Activated naive CD4-positive, alpha-beta T cell treated with anti-CD3 and anti-CD28 coated beads, Interleukin-2, amount 50 U/mL, for 24 hours (primary cell): Measurements from ENCODE around the gene PLLP.

Source experiments
- H3K27ac Mint-ChIP-seq: one replicate; pipeline ENCODE4 v1.8.0; 2021; ENCODE audit warnings: mild to moderate bottlenecking, mixed read lengths
- H3K27me3 Mint-ChIP-seq: one replicate; pipeline ENCODE4 v1.8.0; 2021; ENCODE audit warnings: mixed read lengths
- H3K36me3 Mint-ChIP-seq: one replicate; pipeline ENCODE4 v1.8.0; 2021; ENCODE audit warnings: mixed read lengths
- H3K4me1 Mint-ChIP-seq: one replicate; pipeline ENCODE4 v1.8.0; 2021; ENCODE audit warnings: mixed read lengths
- H3K4me3 Mint-ChIP-seq: one replicate; pipeline ENCODE4 v1.8.0; 2021; ENCODE audit warnings: mild to moderate bottlenecking, mixed read lengths
- H3K9me3 Mint-ChIP-seq: one replicate; pipeline ENCODE4 v1.8.0; 2021; ENCODE audit warnings: mixed read lengths

The PLLP gene

DNA sequence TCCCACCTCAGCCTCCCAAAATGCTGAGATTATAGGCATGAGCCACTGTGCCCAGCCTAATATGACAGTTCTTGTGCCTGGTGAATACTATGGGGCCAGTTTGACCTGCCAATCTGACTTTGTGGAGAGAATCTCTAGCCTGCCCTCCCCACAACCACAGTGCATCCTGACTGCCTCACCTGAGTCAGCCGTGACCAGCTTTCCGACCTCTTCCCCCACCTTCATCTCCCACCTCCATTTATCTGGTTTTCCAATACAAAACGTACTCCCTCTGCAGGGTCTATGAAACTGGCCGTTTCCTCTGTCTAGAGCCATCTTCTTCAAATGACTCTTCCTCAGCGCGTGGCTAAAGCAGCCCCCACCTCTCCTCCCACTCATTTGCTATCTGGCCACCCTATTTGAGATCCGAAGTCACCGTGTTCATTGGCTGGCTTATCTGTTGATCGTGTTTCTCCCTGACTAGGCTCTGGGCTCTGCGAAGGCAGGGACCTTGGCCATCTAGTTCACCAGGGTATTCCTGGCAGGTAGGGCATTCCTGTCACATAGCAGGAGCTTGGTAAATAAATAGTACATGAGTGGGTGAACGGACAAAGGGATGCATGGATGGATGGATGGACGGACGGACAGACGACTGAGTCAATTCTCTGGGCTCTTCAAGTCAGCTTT is 22.3 kb upstream of the PLLP start:
- H3K27me3 Mint-ChIP-seq: peaks cover 1% of the 10 kb centered on the region
- H3K4me1 Mint-ChIP-seq: peaks cover 3% of the 10 kb centered on the region
- no peak overlapping the region for H3K4me3 Mint-ChIP-seq
- no peaks in the 10 kb centered on the region for H3K9me3 Mint-ChIP-seq
- peak overlapping the region; percentile 31 for H3K27ac Mint-ChIP-seq
- H3K36me3 Mint-ChIP-seq: no peaks in the 10 kb centered on the region

- Mint-ChIP-seq H3K27ac (no peak overlapping the region), H3K9me3 (no peaks in the 10 kb centered on the region), H3K4me3 (no peak overlapping the region), H3K27me3 (peaks cover 1% of the 10 kb centered on the region), H3K36me3 (no peaks in the 10 kb centered on the region), H3K4me1 (peaks cover 3% of the 10 kb centered on the region)
Measured at GRCh38 chr16:57305159-57305811, 20.8 kb upstream of the PLLP start.

DNA sequence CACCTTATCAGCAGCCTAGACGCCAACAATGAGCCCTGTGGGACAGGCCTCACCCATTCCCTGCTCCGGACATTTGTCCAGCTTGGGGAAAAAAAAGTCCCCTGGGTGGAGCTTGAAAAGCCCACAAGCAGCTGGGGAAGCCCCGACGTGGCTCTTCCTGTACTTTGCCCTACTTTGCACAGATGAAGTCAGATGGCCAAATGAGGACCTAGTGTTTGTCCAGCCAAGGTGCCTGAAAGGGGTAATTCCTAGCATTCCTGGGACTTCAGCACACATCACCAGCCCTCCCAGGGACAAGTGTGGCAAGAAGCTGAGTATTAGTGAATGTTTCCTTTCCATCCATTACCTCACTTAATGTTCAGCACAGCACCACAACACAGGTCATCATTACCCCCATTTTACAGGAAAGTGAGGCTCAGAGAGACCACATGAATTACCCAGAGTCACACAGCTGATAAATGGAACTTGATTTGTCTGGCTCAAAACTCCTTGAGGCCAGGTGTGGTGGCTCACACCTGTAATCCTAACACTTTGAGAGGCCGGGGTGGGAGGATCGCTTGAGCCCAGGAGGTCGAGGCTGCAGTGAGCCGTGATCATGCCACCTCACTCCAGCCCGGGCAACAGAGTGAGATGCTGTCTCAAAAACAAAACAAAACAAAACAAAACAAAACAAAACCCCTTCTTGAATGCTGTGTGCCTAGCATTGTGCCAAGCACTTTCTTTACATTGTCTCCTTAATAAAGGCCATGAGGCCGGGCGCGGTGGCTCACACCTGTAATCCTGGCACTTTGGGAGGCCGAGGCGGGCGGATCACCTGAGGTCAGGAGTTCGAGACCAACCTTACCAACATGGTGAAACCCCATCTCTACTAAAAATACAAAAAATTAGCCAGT is 19.9 kb upstream of the PLLP start:
- Mint-ChIP-seq H3K9me3 (no peaks in the 10 kb centered on the region), H3K27ac (no peak overlapping the region), H3K27me3 (peaks cover 1% of the 10 kb centered on the region), H3K36me3 (no peaks in the 10 kb centered on the region), H3K4me1 (peaks cover 3% of the 10 kb centered on the region), H3K4me3 (no peak overlapping the region)

- Mint-ChIP-seq H3K27ac (no peak overlapping the region), H3K9me3 (no peaks in the 10 kb centered on the region), H3K4me3 (no peak overlapping the region), H3K4me1 (peaks cover 3% of the 10 kb centered on the region), H3K36me3 (no peaks in the 10 kb centered on the region), H3K27me3 (peaks cover 1% of the 10 kb centered on the region)
Measured at GRCh38 chr16:57303910-57304168, 19.4 kb upstream of the PLLP start.

DNA sequence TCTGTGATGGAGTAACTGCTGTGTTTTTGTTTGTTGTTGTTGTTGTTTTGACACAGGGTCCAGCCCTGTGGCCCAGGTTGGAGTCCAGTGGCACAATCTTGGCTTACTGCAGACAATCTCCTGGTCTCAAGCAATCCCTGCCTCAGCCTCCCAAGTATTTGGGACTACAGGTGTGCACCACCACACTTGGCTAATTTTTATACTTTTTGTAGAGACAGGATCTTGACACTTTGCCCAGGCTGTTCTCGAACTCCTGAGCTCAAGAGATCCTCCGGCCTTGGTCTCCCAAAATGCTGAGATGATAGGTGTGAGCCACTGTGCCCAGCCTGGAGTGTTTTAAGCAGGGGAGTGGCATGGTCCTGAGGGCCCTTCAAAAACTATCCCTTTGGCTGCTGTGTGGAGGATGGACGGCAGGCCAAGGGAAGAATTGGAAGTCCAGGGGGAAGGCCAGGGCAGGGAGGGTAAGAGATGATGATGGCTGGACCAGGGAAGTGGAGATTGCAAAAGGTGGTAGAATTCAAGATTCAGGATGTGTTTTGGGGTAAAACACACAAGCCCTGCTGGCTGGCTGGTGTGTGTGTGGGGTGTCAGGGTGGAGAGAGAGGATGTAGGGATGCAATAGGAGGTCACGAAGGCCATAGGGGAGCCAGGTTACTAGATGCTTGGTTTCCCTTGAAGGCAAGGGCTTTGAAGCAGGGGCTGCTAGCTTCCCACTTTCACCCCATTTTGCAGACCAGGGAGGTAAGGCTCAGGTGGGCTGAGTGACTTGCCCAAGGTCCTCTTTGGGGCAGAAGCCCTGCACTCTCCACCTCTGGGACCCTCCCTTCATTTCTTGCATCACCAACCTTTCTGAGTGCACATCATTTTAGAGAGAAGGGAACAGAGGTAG is 18.8 kb upstream of the PLLP start:
- Mint-ChIP-seq H3K36me3 (no peaks in the 10 kb centered on the region), H3K9me3 (no peaks in the 10 kb centered on the region), H3K27me3 (peaks cover 1% of the 10 kb centered on the region), H3K4me1 (peaks cover 4% of the 10 kb centered on the region), H3K27ac (no peak overlapping the region), H3K4me3 (no peak overlapping the region)

DNA sequence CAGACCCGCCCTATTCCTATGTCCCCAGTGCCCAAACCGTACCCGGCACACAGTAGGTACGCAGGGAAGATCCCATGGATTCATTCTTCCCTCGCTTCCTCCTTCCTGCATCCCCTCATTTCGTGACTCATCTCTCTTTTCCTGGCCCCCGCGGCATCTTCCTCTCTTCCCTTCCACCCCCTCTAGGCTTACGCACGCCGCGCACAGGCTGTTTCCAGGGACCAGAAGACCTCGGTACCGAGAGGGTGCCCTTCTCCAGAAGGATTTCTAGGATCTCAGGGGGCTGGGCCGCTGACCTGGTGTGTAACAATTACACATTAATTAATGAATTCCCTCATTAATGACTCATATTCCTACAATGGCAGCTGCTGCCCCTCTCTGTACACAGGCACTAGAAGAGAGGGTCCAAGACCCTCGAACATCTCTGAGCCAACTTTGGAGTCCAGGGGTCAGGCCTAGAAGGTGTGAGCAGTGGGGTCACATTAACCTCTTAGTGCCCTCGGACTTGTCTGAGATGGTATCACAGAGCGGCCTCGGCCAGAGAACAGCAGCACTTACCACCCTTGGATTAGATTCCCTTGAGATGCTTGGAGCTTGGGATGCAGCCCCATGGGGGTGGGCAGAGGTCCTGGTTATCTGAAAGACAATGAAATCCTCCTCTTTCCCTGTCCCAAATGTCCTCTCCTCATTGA is 16.8 kb upstream of the PLLP start:
- no peak overlapping the region for H3K27ac Mint-ChIP-seq
- H3K9me3 Mint-ChIP-seq: no peaks in the 10 kb centered on the region
- H3K27me3 Mint-ChIP-seq: no peaks in the 10 kb centered on the region
- no peaks in the 10 kb centered on the region for H3K36me3 Mint-ChIP-seq
- H3K4me1 Mint-ChIP-seq: peaks cover 11% of the 10 kb centered on the region
- no peak overlapping the region for H3K4me3 Mint-ChIP-seq

DNA sequence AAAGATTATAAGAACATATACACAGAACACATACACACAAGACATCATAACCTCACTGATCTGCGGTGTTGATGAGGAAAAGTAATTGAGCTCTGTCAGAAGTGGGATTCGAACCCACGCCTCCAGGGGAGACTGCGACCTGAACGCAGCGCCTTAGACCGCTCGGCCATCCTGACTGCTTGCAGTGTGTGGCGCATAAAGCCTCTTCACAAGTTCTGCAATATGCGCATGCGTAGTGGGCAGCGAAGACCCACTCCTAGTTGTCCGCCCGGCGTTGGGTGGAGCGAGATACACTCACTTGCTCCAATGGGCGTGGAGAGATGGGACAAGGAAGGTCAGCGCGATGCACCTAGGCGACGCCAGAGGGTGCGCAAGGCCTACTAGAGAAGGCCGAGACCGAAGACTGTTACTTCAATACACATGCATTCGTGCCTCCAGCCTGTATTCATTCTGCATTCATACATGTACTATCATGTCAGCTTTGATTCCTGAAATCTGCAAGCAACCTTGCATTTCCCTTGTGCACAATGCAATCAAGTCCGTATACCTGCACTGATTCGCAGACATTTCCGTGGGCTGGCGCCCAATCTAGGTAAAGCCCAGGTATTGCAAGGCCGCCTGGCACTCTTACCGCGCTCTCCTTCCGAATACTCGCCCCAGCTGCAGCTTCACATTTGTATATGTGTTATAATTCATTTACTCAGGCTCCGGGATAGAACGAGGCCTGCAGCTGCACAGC is 16.1 kb upstream of the PLLP start:
- H3K27ac Mint-ChIP-seq: no peak overlapping the region
- no peak overlapping the region for H3K4me3 Mint-ChIP-seq
- peaks cover 11% of the 10 kb centered on the region for H3K4me1 Mint-ChIP-seq
- no peaks in the 10 kb centered on the region for H3K27me3 Mint-ChIP-seq
- no peaks in the 10 kb centered on the region for H3K36me3 Mint-ChIP-seq
- no peaks in the 10 kb centered on the region for H3K9me3 Mint-ChIP-seq

- no peaks in the 10 kb centered on the region for H3K27me3 Mint-ChIP-seq
- no peak overlapping the region for H3K4me3 Mint-ChIP-seq
- H3K4me1 Mint-ChIP-seq: peaks cover 11% of the 10 kb centered on the region
- H3K9me3 Mint-ChIP-seq: no peaks in the 10 kb centered on the region
- H3K27ac Mint-ChIP-seq: no peak overlapping the region
- no peaks in the 10 kb centered on the region for H3K36me3 Mint-ChIP-seq
Measured at GRCh38 chr16:57299719-57300386, 15.4 kb upstream of the PLLP start.

DNA sequence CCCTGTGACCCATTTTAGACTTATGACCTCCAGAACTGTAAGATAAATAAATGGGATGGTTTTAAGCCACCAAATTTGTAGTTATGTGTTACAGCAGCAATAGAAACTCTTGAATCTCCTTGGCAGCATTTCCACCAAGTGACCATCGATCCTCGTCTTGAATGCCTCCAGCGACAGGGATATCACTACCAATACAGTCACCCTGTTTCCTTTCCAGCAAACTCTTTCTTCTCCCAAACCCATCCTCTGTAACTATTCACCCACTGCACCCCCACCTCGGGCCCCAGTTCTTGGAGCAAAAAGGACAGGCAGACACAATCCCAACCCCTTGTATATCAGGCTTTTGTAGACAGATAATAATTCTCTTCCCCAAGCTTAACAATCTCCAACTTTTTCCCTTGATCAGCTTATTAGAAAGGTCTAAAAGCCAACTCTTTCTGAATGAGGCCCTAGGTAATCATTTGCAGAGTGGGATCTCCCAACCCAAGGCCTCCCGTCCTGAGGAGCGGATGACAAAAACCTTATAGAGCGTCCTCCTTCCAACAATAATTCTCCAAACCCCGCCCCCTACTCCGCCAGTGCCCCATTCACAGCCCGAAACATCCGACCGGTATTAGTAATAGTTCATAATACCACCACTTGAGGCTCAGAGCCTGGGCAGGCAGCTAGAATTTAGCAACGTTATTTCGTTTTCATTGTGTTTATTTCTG is 14.7 kb upstream of the PLLP start:
- H3K27ac Mint-ChIP-seq: no peak overlapping the region
- no peaks in the 10 kb centered on the region for H3K9me3 Mint-ChIP-seq
- no peak overlapping the region for H3K4me3 Mint-ChIP-seq
- no peaks in the 10 kb centered on the region for H3K36me3 Mint-ChIP-seq
- peaks cover 9% of the 10 kb centered on the region for H3K4me1 Mint-ChIP-seq
- H3K27me3 Mint-ChIP-seq: no peaks in the 10 kb centered on the region

DNA sequence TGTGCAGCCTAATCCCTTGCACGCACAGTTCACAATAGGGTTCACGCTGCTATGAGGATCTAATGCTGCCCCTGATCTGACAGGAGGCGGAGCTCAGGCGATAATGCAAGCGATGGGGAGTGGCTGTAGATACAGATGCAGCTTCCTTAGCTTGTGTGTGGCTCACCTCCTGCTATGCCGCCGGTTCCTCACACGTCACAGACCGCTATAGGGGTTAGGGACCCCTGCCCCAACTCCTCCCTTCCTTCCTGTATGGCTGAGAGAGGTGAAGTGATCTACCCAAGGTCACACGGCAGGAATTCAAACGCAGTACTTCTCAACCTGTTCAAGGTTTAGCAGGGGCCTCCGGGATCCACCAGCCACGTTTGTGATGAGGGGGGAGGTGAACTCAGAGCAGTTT is 13.4 kb upstream of the PLLP start:
- Mint-ChIP-seq H3K4me3 (peak overlapping the region; percentile 57), H3K36me3 (no peaks in the 10 kb centered on the region), H3K4me1 (peaks cover 8% of the 10 kb centered on the region), H3K27me3 (no peaks in the 10 kb centered on the region), H3K27ac (peak overlapping the region; percentile 88), H3K9me3 (no peaks in the 10 kb centered on the region)

- Mint-ChIP-seq H3K27me3 (no peaks in the 10 kb centered on the region), H3K4me3 (no peak overlapping the region), H3K9me3 (no peaks in the 10 kb centered on the region), H3K36me3 (no peaks in the 10 kb centered on the region), H3K27ac (peak overlapping the region; percentile 30), H3K4me1 (peaks cover 12% of the 10 kb centered on the region)
Measured at GRCh38 chr16:57289391-57290257, 5.2 kb upstream of the PLLP start.

DNA sequence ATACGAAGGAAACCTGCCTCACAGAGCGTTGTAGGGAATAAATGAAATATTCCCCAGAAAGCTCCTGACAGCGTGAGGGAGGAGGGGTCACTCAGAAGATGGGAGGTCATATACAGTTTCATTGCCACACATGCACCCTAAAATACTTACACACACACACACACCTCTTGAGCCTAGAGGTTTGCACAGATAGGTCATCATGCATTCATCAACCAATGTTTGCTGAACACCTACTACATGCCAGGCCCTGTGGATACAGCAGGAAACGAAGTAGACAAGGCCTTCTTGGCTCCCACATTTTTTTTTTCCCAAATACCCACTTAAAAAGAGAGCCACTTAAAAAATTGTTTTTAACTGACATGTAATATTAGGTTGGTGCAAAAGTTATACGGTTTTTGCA is 907 bp upstream of the PLLP start:
- no peak overlapping the region for H3K27ac Mint-ChIP-seq

DNA sequence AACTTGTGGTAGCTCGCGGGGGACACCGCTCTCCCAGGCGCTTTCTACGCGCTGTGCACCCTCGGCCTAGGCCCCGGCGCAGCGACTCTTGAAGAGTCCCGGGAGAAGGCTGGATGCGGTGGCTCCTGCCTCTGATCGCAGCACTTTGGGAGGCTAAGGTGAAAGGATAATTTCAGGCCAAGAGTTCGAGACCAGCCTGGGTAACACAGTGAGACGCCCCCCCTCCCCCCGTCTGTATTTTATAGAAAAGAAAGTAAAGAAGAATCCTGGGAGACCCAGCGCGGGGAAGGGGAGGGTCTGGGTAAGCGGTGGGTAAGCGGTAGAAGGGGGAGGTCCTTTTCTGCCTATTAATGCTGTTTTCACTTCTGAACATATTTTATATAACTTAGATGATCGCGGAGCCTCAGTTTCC is 486 bp upstream of the PLLP start:
- Mint-ChIP-seq H3K27me3 (no peaks in the 10 kb centered on the region), H3K27ac (no peak overlapping the region), H3K9me3 (no peaks in the 10 kb centered on the region), H3K36me3 (no peaks in the 10 kb centered on the region), H3K4me1 (peaks cover 45% of the 10 kb centered on the region), H3K4me3 (peak overlapping the region; percentile 82)

More for the DNA sequence above, 907 bp upstream of the PLLP start:
- Mint-ChIP-seq H3K27me3 (no peaks in the 10 kb centered on the region), H3K9me3 (no peaks in the 10 kb centered on the region), H3K4me1 (peaks cover 45% of the 10 kb centered on the region), H3K36me3 (no peaks in the 10 kb centered on the region), H3K4me3 (peak overlapping the region; percentile 82)
